22Rv1 (cell line): ENCODE measurements around the gene CLDN17.

Source experiments
- H3K27ac ChIP-seq: fragments of 450-650 bp; 2 replicates; pipeline ENCODE4 v1.5.1; 2017
- CTCF ChIP-seq: fragments of 450-650 bp; IDR thresholded peaks from 2 replicates; pipeline ENCODE4 v1.5.1; 2017; ENCODE audit warnings: mild to moderate bottlenecking
- ZFX ChIP-seq: fragments of 450-650 bp; IDR thresholded peaks from 2 replicates; pipeline ENCODE4 v1.6.1; 2017; ENCODE audit warnings: antibody characterized with exemption, borderline replicate concordance

The CLDN17 gene

GRCh38 chr21:30126576-30126975, 40.0 kb downstream of the CLDN17 start:
- no peak overlapping the region for H3K27ac ChIP-seq
- no peak for TF ChIP-seq CTCF
- no peak for TF ChIP-seq ZFX

GRCh38 chr21:30117631-30118030, 49.0 kb downstream of the CLDN17 start:
- no peak for TF ChIP-seq ZFX
- TF ChIP-seq CTCF = no peak
- H3K27ac ChIP-seq = no peak overlapping the region

- H3K27ac ChIP-seq = no peak overlapping the region
- no peak for TF ChIP-seq ZFX
- TF ChIP-seq CTCF = no peak
These were observed 50.1 kb downstream of the CLDN17 start for GRCh38 chr21:30116479-30116878.
